AG04450 (cell line): ENCODE measurements around the gene ACTR8. TPM values are rescaled to one million over a fixed set of nuclear protein-coding genes. Genes with fewer than 3 reads are reported as not detected.

Source experiments
- CTCF ChIA-PET: fragments of 300-600, 350-600 bp; formaldehyde crosslinking; extraction: SDS; loops from one replicate; lab custom pipeline; 2022; ENCODE audit warnings: antibody characterized with exemption, inconsistent platforms; lab: Charles Lee
- POLR2A ChIA-PET: fragments of 350-600 bp; formaldehyde crosslinking; extraction: SDS; loops from one replicate; lab custom pipeline; 2021; ENCODE audit warnings: antibody characterized with exemption, inconsistent platforms; lab: Yijun Ruan, JAX
- DNase-seq: peaks from one replicate; pipeline ENCODE4 v3.0.0-alpha.2; 2011; ENCODE audit warnings: low read depth, low spot score
- H3K27ac ChIP-seq: one replicate; pipeline ENCODE4 v1.5.1; 2012; ENCODE audit warnings: low read depth, low read length, control low read depth
- H3K27me3 ChIP-seq: one replicate; pipeline ENCODE4 v1.6.0; 2012; ENCODE audit warnings: low read length; ENCODE audit not compliant: control insufficient read depth, insufficient read depth
- H3K4me3 ChIP-seq: 2 replicates; pipeline ENCODE4 v1.5.1; 2011; ENCODE audit warnings: mild to moderate bottlenecking, low read depth, low read length, control low read depth
- H3K9me3 ChIP-seq: 2 replicates; pipeline ENCODE4 v1.5.1; 2012; ENCODE audit warnings: low read length; ENCODE audit not compliant: control insufficient read depth, insufficient read depth
- CTCF ChIP-seq: IDR thresholded peaks from 2 replicates; pipeline ENCODE4 v1.5.1; 2011; ENCODE audit warnings: low read depth, low read length, control low read depth, inconsistent platforms
- polyA plus RNA-seq: library from polyadenylated mRNA; depleted of rRNA; stranded (reverse); fragments of >200 nt; gene quantifications from 2 replicates; pipeline ENCODE4 v1.2.3, GENCODE V29; 2011

ACTR8 gene
- polyA plus RNA-seq, 1 experiment: 37.5 TPM

- DNase-seq: no peak
- H3K27me3 ChIP-seq: no peaks in the 10 kb centered on the region
- no peak for TF ChIP-seq CTCF
- ChIA-PET CTCF (no interaction called here), POLR2A (no interaction called here)
- H3K4me3 ChIP-seq: no peak overlapping the region
- H3K9me3 ChIP-seq: no peaks in the 10 kb centered on the region
- H3K27ac ChIP-seq: no peak overlapping the region
These were observed 16.0 kb downstream of the ACTR8 start for GRCh38 chr3:53865732-53866499.

GRCh38 chr3:53863145-53863544 lies 18.8 kb downstream of the ACTR8 start:
- DNase-seq: no peak
- POLR2A ChIA-PET: no interaction called here
- Histone ChIP-seq H3K4me3 (no peak overlapping the region), H3K27me3 (no peaks in the 10 kb centered on the region), H3K27ac (no peak overlapping the region), H3K9me3 (no peaks in the 10 kb centered on the region)
- TF ChIP-seq CTCF: no peak
- CTCF ChIA-PET: no interaction called here

- DNase-seq: no peak
- Histone ChIP-seq H3K27me3 (no peaks in the 10 kb centered on the region), H3K9me3 (no peaks in the 10 kb centered on the region), H3K27ac (no peak overlapping the region), H3K4me3 (no peak overlapping the region)
- CTCF ChIA-PET: no interaction called here
- no peak for TF ChIP-seq CTCF
- POLR2A ChIA-PET: no interaction called here
These were observed 19.7 kb downstream of the ACTR8 start for GRCh38 chr3:53862241-53862640.

- no peaks in the 10 kb centered on the region for H3K27me3 ChIP-seq
- H3K4me3 ChIP-seq: no peak overlapping the region
- H3K27ac ChIP-seq: no peak overlapping the region
- no peak for DNase-seq
- ChIA-PET CTCF (interaction anchor here (1.0 to 1.5 kb wide), 2 partner anchors 78 to 150 kb away, joined by 3 read pairs; no protein-coding TSS in a partner anchor), POLR2A (no interaction called here)
- no peaks in the 10 kb centered on the region for H3K9me3 ChIP-seq
- no peak for TF ChIP-seq CTCF
These were observed 21.8 kb downstream of the ACTR8 start for GRCh38 chr3:53860196-53860595.

- no peaks in the 10 kb centered on the region for H3K27me3 ChIP-seq
- H3K27ac ChIP-seq: no peak overlapping the region
- H3K9me3 ChIP-seq: no peaks in the 10 kb centered on the region
- no peak for DNase-seq
- H3K4me3 ChIP-seq: no peak overlapping the region
- no peak for TF ChIP-seq CTCF
- ChIA-PET CTCF (no interaction called here), POLR2A (no interaction called here)
These were observed 22.8 kb downstream of the ACTR8 start for GRCh38 chr3:53859178-53859577.
